Mammary epithelial cell (primary cell): ENCODE measurements around the gene RASAL3.

Source experiments
- CTCF ChIP-seq, 2 donors: IDR thresholded peaks in 1 of 2; conservative IDR thresholded peaks in 1 of 2; 2 replicates each; pipeline ENCODE4 v1.5.1; 2011 to 2012; ENCODE audit warnings: inconsistent platforms in 2 of 2, low read length in 2 of 2, mild to moderate bottlenecking in 2 of 2, control low read depth in 1 of 2, low read depth in 1 of 2; ENCODE audit not compliant: insufficient read depth in 1 of 2; ENCODE audit errors: extremely low read depth in 1 of 2
- EZH2 ChIP-seq: IDR thresholded peaks from 2 replicates; pipeline ENCODE4 v1.6.1; 2012; ENCODE audit warnings: low read length, inconsistent platforms, borderline replicate concordance

- TF ChIP-seq CTCF (conservative IDR thresholded peaks at IDR 0.05 in 1 of 2, IDR thresholded peaks at IDR 0.05 in 1 of 2; ENCODE audit: extremely low read depth in 1 of 2, insufficient read depth in 1 of 2, low read depth in 1 of 2, low read length in 2 of 2) (no peak), EZH2 (no peak)
Observed at GRCh38 chr19:15445807-15446376, 18.5 kb downstream of the RASAL3 start.
